ENCODE results near the gene RAD51B.

DNA sequence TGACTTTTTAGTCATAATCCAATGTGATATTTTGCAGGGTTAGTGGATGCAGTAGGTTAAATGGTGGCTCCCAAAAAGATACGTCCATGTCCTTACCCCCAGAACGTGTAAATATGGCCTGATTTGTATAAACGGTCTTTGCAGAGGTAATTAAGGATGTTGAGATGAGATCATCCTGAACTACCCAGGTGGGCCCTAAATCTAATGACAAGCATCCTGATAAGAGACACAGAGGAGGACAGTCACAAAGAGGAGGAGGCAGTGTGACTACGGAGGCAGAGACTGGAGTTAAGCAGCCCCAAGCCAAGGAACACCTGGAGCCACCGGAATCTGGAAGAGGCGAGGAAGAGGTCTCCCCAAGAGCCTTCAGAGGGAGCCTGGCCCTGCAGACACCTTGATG is 679.9 kb downstream of the RAD51B start:
- TF ChIP-seq, protein P1, sequence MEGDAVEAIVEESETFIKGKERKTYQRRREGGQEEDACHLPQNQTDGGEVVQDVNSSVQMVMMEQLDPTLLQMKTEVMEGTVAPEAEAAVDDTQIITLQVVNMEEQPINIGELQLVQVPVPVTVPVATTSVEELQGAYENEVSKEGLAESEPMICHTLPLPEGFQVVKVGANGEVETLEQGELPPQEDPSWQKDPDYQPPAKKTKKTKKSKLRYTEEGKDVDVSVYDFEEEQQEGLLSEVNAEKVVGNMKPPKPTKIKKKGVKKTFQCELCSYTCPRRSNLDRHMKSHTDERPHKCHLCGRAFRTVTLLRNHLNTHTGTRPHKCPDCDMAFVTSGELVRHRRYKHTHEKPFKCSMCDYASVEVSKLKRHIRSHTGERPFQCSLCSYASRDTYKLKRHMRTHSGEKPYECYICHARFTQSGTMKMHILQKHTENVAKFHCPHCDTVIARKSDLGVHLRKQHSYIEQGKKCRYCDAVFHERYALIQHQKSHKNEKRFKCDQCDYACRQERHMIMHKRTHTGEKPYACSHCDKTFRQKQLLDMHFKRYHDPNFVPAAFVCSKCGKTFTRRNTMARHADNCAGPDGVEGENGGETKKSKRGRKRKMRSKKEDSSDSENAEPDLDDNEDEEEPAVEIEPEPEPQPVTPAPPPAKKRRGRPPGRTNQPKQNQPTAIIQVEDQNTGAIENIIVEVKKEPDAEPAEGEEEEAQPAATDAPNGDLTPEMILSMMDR (IDR thresholded peaks at IDR 0.05): no peak
- TF ChIP-seq POLR2A (IDR thresholded peaks at IDR 0.05): no peak
